Stimulated activated CD4-positive, alpha-beta T cell treated with anti-CD3 and anti-CD28 coated beads, TNF-alpha, amount 100 ng/mL, for 48 hours (primary cell): ENCODE results near the gene TTC9B.
"Not testable (repeated sequence)": the region's sequence is repeated elsewhere in the genome, so short reads cannot be mapped to it uniquely, and the experiment has no call there.

Experiments used
- DNase-seq, 3 donors: peaks; one replicate each; pipeline ENCODE4 v3.0.0-alpha.2; 2020; ENCODE audit warnings: low read depth in 3 of 3

Gene TTC9B

GRCh38 chr19:40232949-40233810 lies 15.0 kb upstream of the TTC9B start:
- no peak for DNase-seq

DNA sequence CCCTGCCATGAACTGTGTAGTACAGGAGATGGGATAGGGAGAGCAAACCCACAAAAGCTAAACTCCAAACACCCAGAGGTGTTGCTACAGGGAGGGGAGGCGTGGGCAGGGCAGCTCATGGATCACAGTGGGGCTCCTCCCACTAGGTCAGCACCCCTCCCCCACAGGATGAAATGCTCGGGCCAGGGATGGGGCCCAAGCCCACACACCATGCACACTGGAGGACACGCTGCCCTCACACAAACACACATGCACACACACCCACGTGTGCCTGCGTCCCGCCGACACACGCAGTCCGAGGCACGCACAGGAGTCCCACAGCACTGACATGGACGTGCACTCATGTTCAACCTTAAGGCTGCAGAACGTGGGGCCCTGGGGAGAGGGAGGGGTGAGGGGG lies 14.3 kb upstream of the TTC9B start:
- DNase-seq: no peak

DNA sequence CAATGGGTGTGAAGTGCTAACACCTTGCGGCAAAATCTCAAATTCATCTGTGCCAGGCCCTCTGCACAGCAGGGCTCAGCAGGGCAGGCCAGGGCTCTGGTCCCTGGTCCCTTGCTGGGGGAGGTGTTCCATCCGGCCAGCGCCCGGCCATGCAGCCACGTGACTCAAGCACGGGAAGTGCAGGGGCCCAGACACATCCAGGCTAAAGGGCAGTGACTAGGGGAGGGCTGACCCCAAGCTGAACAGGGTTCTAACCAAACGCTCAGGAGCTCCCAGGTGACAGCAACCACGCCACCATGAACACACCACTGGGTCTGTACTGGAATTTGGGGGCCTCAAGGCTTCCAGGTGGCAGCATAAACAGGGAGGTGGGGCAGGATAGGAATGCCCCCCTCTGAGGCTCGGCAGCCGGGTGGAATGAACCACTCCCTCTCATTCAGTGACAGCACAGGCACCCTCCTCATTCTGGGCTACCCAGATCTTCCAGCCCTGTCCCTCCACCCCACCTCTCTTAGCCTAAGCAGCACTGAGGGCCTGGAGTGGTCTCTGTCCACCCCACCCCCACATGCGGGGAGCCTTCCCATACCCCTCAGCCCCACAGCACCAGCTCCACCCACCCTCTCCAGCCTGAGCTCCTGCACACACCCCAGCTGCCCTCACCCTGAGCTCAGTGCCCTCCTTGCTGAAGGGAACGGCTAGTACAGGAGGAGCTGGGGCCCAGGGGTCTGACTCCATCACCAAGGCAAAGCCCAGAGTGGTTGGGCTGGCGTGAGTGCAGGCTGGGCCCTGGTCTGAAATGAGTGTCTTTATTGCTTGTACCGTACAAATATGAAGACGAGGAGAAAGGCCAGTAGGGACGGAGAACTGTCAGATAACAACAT lies 13.6 kb upstream of the TTC9B start:
- no peak for DNase-seq

DNA sequence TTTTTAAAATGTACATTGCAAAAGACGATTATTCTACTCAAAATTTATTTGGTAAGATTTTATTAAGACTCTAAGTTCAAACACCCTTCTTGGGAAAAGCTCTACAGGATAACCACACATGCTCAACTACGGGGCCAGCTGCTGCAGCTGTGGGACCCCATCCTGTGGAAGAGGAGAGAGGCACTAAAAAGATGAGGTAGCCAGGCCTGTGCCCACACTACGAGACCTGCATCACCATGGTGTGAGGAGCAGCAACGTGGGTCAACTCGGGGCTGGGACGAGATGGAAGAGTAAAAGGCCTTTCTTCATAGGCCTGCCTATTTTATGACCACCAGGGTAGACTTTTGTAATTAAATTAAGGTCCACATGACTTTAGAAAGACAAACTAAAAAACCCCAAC lies 12.9 kb upstream of the TTC9B start:
- no peak for DNase-seq

DNA sequence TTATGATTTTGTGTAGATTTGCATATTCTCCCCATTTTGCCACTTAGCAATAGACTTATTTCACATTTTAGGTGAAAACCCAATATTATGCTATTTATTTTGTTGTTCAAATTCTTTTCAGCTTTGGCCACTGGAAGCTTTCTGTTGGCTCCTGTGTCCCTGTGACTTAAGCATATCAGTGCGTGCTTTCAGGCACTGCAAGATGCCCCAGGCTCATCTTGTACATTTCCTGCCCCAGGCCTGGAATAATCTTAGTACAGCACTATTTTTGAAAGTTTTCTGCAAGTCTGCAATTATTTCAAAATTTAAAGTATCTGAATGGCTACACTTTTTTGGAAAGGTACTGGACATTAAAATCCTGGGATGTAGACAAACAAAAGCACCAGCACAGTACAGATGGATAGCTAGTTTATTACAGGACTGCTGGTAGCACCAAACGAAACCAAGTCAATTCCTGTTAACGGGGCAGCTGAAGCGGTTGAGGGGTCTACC lies 11.8 kb upstream of the TTC9B start:
- DNase-seq: no peak

GRCh38 chr19:40229484-40229883 lies 11.3 kb upstream of the TTC9B start:
- no peak for DNase-seq

GRCh38 chr19:40228863-40229262 lies 10.7 kb upstream of the TTC9B start:
- DNase-seq: no peak

GRCh38 chr19:40228346-40228745 lies 10.2 kb upstream of the TTC9B start:
- DNase-seq: no peak

GRCh38 chr19:40225440-40226305 lies 7.5 kb upstream of the TTC9B start:
- no peak for DNase-seq

- no peak for DNase-seq
Measured at GRCh38 chr19:40224342-40225150, 6.4 kb upstream of the TTC9B start.

GRCh38 chr19:40223135-40223822 lies 5.1 kb upstream of the TTC9B start:
- no peak for DNase-seq

DNA sequence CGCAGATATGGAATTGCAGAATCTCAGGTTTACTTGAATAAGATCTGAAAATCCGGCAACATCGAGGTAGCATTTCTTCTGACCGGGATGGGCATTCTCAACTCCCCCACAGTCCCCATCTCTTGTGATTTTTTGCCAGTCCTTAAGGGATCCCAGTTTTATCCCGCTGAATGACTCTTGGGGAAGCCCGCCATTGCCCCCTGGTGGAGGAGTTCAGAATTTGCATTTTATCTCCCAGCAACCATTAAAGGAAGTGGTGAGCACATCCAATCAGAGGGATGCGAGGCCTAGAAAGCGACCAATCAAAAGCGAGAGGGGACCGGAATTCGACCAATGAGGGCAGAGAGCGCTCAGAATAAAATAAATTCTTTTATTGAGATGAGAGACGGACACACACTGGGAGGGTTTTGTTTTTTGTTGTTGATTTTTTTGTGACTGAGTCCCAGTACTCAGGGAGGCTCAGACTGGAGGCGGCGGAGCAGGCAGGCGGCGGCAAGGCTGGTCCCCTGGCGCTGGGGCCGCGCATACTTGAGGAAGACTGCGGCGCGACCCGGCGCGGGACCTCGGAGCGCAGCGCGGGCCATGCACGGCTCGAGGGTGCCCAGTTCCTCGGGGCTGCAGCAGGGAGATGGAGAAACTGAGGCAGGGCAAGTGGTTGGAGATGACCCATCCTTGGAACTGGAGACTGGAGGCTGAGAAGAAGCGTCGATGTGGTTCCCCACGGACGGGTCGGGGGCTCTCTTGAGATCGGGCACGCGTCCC lies 3.9 kb upstream of the TTC9B start:
- peak; percentile 54 to 64 (median 60) for DNase-seq

DNA sequence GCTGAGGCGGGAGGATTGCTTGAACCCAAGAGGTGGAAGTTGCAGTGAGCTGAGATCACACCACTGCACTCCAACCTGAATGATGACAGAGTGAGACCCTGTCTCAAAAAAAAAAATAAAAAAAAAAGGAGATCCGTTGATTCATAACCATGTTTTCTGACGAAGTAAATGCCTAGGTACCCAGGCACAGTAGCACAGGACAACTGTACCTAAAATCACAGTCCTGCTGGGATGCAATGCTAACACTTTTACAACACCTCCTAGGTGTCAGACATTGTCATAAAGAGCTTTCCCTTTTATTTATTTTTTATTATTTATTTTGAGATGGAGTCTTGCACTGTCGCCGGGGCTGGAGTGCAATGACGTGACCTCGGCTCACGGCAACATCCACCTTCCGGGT lies 2.5 kb upstream of the TTC9B start:
- DNase-seq: no peak

- no peak for DNase-seq
Measured at GRCh38 chr19:40219721-40220276, 1.6 kb upstream of the TTC9B start.

- DNase-seq: not testable (repeated sequence)
Measured at GRCh38 chr19:40219029-40219428, 845 bp upstream of the TTC9B start.

DNA sequence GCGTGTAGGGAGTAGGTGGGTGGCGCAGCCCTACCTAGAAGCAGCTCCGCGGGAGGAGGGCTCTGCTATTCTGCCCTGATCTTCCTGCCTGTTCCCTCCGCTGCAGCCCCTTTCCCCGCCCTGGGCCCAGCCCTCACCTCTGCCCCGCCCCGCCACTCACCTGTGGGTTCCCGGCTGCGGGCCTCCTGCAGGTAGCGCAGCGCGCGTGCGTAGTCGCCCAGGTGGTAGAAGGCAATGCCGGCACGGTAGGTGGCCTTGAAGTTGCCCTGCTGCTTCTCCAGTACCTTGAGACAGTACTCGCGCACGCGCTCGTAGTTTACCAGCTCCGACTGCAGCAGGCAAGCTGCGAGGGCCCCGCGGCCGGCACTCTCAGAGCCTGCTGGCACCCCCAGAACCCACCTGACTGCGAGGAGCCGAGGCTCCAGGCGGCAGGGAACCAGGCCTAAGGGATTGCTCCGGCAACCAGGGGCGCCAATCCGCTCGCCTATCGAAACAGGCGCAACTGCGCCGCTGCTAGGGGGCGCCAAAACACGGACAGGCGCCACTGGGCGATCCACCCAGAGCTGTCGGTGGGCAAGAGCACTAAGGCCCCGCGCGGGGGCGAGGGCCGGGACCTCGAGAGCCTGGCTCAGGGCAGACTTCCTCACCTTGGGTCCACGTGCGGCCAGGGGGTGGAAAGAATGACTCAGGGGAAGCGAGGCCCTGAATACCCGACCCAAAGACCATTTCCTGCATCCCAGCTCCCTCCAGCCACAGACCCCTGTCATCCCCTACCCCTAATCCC lies 965 bp downstream of the TTC9B start:
- no peak for DNase-seq

- DNase-seq: no peak
Measured at GRCh38 chr19:40216777-40217026, 1.5 kb downstream of the TTC9B start.

DNA sequence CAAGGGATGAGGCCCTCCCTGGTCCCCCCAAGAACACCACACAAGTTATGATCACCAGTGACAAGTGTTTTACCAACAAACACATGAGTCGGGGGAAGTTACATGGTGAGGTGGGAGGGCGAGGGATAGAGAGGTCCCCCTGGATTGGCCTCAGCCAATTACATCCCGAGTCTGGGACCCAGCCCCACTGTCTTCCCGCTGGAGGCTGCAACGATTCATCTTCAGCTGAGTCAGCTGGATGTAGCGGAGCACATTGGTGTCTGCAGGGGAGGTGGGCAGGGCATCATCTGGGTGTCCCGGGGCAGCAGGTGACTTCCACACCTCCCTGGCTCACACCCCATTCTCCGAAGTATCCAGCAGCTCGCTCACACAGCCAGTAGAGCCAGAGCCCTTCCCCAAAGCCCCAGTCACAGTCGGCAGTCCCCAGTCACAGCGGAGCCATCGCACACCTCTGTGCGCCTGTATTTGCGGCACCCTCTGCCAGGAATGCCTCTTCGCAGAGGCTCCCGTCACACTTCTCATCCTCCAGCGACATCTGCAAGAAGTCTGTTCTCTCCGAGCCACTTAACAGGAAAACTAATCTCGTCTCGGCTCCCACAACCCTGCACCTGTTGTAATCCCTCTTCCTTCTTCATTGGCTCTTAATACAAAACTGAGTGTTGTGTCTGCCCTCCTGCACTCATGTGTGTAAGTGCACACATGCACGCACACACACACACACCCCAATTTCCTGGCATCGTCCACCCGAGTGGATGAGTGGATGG lies 2.0 kb downstream of the TTC9B start:
- no peak for DNase-seq
